ENCODE results near the gene DGKZ.

DGKZ gene

GRCh38 chr11:46307369-46307768 lies 39.9 kb upstream of the DGKZ start:
- H3K4me3 ChIP-seq (ENCODE audit: extremely low read depth, insufficient read depth, low read length, poor library complexity, severe bottlenecking): no peak overlapping the region
- peaks cover 76% of the 10 kb centered on the region for H3K36me3 ChIP-seq (ENCODE audit: control insufficient read depth, insufficient read depth, low read length)
- WGBS, 2 experiments (ENCODE audit: insufficient coverage in 2 of 2): 89 to 100% methylated on average over 3 of the region's 3 CpGs
- H3K4me1 ChIP-seq (ENCODE audit: control insufficient read depth, insufficient read depth, low read length, poor library complexity, severe bottlenecking): peaks cover 14% of the 10 kb centered on the region
- H3K9me3 ChIP-seq (ENCODE audit: control insufficient read depth, low read length): no peaks in the 10 kb centered on the region
- H3K27ac ChIP-seq (ENCODE audit: low read depth, low read length, severe bottlenecking): no peak overlapping the region

- WGBS, 2 experiments (ENCODE audit: insufficient coverage in 2 of 2): 82 to 87% methylated on average over 3 to 4 of the region's 14 CpGs
- peaks cover 14% of the 10 kb centered on the region for H3K4me1 ChIP-seq (ENCODE audit: control insufficient read depth, insufficient read depth, low read length, poor library complexity, severe bottlenecking)
- H3K9me3 ChIP-seq (ENCODE audit: control insufficient read depth, low read length): no peaks in the 10 kb centered on the region
- H3K36me3 ChIP-seq (ENCODE audit: control insufficient read depth, insufficient read depth, low read length): peaks cover 76% of the 10 kb centered on the region
- H3K27ac ChIP-seq (ENCODE audit: low read depth, low read length, severe bottlenecking): no peak overlapping the region
- H3K4me3 ChIP-seq (ENCODE audit: extremely low read depth, insufficient read depth, low read length, poor library complexity, severe bottlenecking): no peak overlapping the region
These were observed 39.4 kb upstream of the DGKZ start for GRCh38 chr11:46307785-46308341.

- H3K4me1 ChIP-seq (ENCODE audit: control insufficient read depth, insufficient read depth, low read length, poor library complexity, severe bottlenecking): peaks cover 14% of the 10 kb centered on the region
- 37 to 65% methylated on average over 7 to 11 of the region's 12 CpGs for WGBS, 2 experiments (ENCODE audit: insufficient coverage in 2 of 2)
- H3K36me3 ChIP-seq (ENCODE audit: control insufficient read depth, insufficient read depth, low read length): peaks cover 77% of the 10 kb centered on the region
- H3K4me3 ChIP-seq (ENCODE audit: extremely low read depth, insufficient read depth, low read length, poor library complexity, severe bottlenecking): no peak overlapping the region
- H3K9me3 ChIP-seq (ENCODE audit: control insufficient read depth, low read length): no peaks in the 10 kb centered on the region
- H3K27ac ChIP-seq (ENCODE audit: low read depth, low read length, severe bottlenecking): peak overlapping the region; percentile 10
These were observed 38.4 kb upstream of the DGKZ start for GRCh38 chr11:46308631-46309419.

- H3K36me3 ChIP-seq (ENCODE audit: control insufficient read depth, insufficient read depth, low read length): peaks cover 84% of the 10 kb centered on the region
- WGBS, 2 experiments (ENCODE audit: insufficient coverage in 2 of 2): 17 to 56% methylated on average over 1 to 2 of the region's 4 CpGs
- no peaks in the 10 kb centered on the region for H3K9me3 ChIP-seq (ENCODE audit: control insufficient read depth, low read length)
- peaks cover 14% of the 10 kb centered on the region for H3K4me1 ChIP-seq (ENCODE audit: control insufficient read depth, insufficient read depth, low read length, poor library complexity, severe bottlenecking)
- H3K27ac ChIP-seq (ENCODE audit: low read depth, low read length, severe bottlenecking): no peak overlapping the region
- no peak overlapping the region for H3K4me3 ChIP-seq (ENCODE audit: extremely low read depth, insufficient read depth, low read length, poor library complexity, severe bottlenecking)
These were observed 37.4 kb upstream of the DGKZ start for GRCh38 chr11:46309814-46310259.

- H3K27ac ChIP-seq (ENCODE audit: low read depth, low read length, severe bottlenecking): no peak overlapping the region
- H3K9me3 ChIP-seq (ENCODE audit: control insufficient read depth, low read length): no peaks in the 10 kb centered on the region
- no peak overlapping the region for H3K4me3 ChIP-seq (ENCODE audit: extremely low read depth, insufficient read depth, low read length, poor library complexity, severe bottlenecking)
- H3K4me1 ChIP-seq (ENCODE audit: control insufficient read depth, insufficient read depth, low read length, poor library complexity, severe bottlenecking): no peaks in the 10 kb centered on the region
- 64 to 72% methylated on average over 14 to 16 of the region's 16 CpGs for WGBS, 2 experiments (ENCODE audit: insufficient coverage in 2 of 2)
- H3K36me3 ChIP-seq (ENCODE audit: control insufficient read depth, insufficient read depth, low read length): peaks cover 96% of the 10 kb centered on the region
These were observed 32.1 kb upstream of the DGKZ start for GRCh38 chr11:46315033-46315738.

GRCh38 chr11:46315783-46316563 lies 31.3 kb upstream of the DGKZ start:
- H3K4me3 ChIP-seq (ENCODE audit: extremely low read depth, insufficient read depth, low read length, poor library complexity, severe bottlenecking): no peak overlapping the region
- no peaks in the 10 kb centered on the region for H3K4me1 ChIP-seq (ENCODE audit: control insufficient read depth, insufficient read depth, low read length, poor library complexity, severe bottlenecking)
- peaks cover 96% of the 10 kb centered on the region for H3K36me3 ChIP-seq (ENCODE audit: control insufficient read depth, insufficient read depth, low read length)
- 93 to 97% methylated on average over 10 to 11 of the region's 12 CpGs for WGBS, 2 experiments (ENCODE audit: insufficient coverage in 2 of 2)
- no peak overlapping the region for H3K27ac ChIP-seq (ENCODE audit: low read depth, low read length, severe bottlenecking)
- no peaks in the 10 kb centered on the region for H3K9me3 ChIP-seq (ENCODE audit: control insufficient read depth, low read length)

- Histone ChIP-seq H3K36me3 (ENCODE audit: control insufficient read depth, insufficient read depth, low read length) (peaks cover 85% of the 10 kb centered on the region), H3K4me3 (ENCODE audit: extremely low read depth, insufficient read depth, low read length, poor library complexity, severe bottlenecking) (no peak overlapping the region), H3K4me1 (ENCODE audit: control insufficient read depth, insufficient read depth, low read length, poor library complexity, severe bottlenecking) (no peaks in the 10 kb centered on the region), H3K27ac (ENCODE audit: low read depth, low read length, severe bottlenecking) (peak overlapping the region; percentile 23), H3K9me3 (ENCODE audit: control insufficient read depth, low read length) (no peaks in the 10 kb centered on the region)
- WGBS, 2 experiments (ENCODE audit: insufficient coverage in 2 of 2): 97 to 100% methylated on average over 4 of the region's 5 CpGs
These were observed 28.2 kb upstream of the DGKZ start for GRCh38 chr11:46319074-46319453.

- H3K27ac ChIP-seq (ENCODE audit: low read depth, low read length, severe bottlenecking): no peak overlapping the region
- no peak overlapping the region for H3K4me3 ChIP-seq (ENCODE audit: extremely low read depth, insufficient read depth, low read length, poor library complexity, severe bottlenecking)
- no peaks in the 10 kb centered on the region for H3K9me3 ChIP-seq (ENCODE audit: control insufficient read depth, low read length)
- H3K36me3 ChIP-seq (ENCODE audit: control insufficient read depth, insufficient read depth, low read length): peaks cover 59% of the 10 kb centered on the region
- WGBS, 2 experiments (ENCODE audit: insufficient coverage in 2 of 2): 100% methylated on average over 2 of the region's 2 CpGs
- H3K4me1 ChIP-seq (ENCODE audit: control insufficient read depth, insufficient read depth, low read length, poor library complexity, severe bottlenecking): no peaks in the 10 kb centered on the region
These were observed 25.5 kb upstream of the DGKZ start for GRCh38 chr11:46321757-46322156.

GRCh38 chr11:46322759-46323158 lies 24.5 kb upstream of the DGKZ start:
- H3K36me3 ChIP-seq (ENCODE audit: control insufficient read depth, insufficient read depth, low read length): peaks cover 49% of the 10 kb centered on the region
- H3K27ac ChIP-seq (ENCODE audit: low read depth, low read length, severe bottlenecking): no peak overlapping the region
- H3K4me1 ChIP-seq (ENCODE audit: control insufficient read depth, insufficient read depth, low read length, poor library complexity, severe bottlenecking): no peaks in the 10 kb centered on the region
- WGBS, 2 experiments (ENCODE audit: insufficient coverage in 2 of 2): 93 to 95% methylated on average over 5 of the region's 6 CpGs
- H3K9me3 ChIP-seq (ENCODE audit: control insufficient read depth, low read length): no peaks in the 10 kb centered on the region
- no peak overlapping the region for H3K4me3 ChIP-seq (ENCODE audit: extremely low read depth, insufficient read depth, low read length, poor library complexity, severe bottlenecking)

- H3K4me1 ChIP-seq (ENCODE audit: control insufficient read depth, insufficient read depth, low read length, poor library complexity, severe bottlenecking): peaks cover 12% of the 10 kb centered on the region
- H3K36me3 ChIP-seq (ENCODE audit: control insufficient read depth, insufficient read depth, low read length): peaks cover 9% of the 10 kb centered on the region
- H3K27ac ChIP-seq (ENCODE audit: low read depth, low read length, severe bottlenecking): no peak overlapping the region
- WGBS, 2 experiments (ENCODE audit: insufficient coverage in 2 of 2): 85 to 87% methylated on average over 9 to 10 of the region's 10 CpGs
- H3K4me3 ChIP-seq (ENCODE audit: extremely low read depth, insufficient read depth, low read length, poor library complexity, severe bottlenecking): no peak overlapping the region
- no peaks in the 10 kb centered on the region for H3K9me3 ChIP-seq (ENCODE audit: control insufficient read depth, low read length)
These were observed 20.3 kb upstream of the DGKZ start for GRCh38 chr11:46326813-46327416.
